ENCODE data around the gene BUD13. TPM values are rescaled to one million over a fixed set of nuclear protein-coding genes. Genes with fewer than 3 reads are reported as not detected.
"Not testable (repeated sequence)": the region's sequence is repeated elsewhere in the genome, so short reads cannot be mapped to it uniquely, and the experiment has no call there.

The BUD13 gene
- total and polyA plus RNA-seq, 2 of the 13 experiments (the other 11 are each of a cell fraction or from before 2014, with no cell fraction given) = 13.3 to 25.9 TPM

DNA sequence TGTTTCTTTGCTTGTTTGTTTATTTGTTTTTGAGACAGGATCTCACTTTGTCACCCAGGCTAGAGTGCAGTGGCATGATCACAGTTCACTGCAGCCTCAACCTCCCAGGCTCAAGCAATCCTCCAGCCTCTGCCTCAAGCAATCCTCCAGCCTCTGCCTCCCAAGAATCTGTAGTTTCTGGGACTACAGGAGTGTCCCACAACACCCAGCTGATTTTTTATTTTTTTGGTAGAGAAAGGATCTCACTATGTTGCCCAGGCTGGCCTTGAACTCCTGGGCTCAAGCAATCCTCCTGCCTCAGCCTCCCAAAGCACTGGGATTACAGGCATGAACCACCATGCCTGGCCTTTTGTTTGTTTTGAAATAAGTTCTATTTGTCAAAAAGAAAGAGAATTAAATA lies 28.9 kb upstream of the BUD13 start:
- H4K20me1 ChIP-seq (ENCODE audit: insufficient read depth, low read length); H3K4me3 ChIP-seq (replicated peaks in 1 of 3; ENCODE audit: insufficient read depth in 1 of 3, low read depth in 2 of 3, low read length in 3 of 3); ATAC-seq; in situ Hi-C loops (cut with HindIII; ENCODE audit: extremely low pct_ligation_motif_present, low pct_unique_long_range_greater_than_20kb); H3K27ac ChIP-seq (ENCODE audit: extremely low read length, insufficient read depth, low read length); H3K9ac ChIP-seq (ENCODE audit: insufficient read depth, low read depth, low read length); H3K4me2 ChIP-seq (ENCODE audit: low read depth, low read length); H3K36me3 ChIP-seq (replicated peaks in 1 of 2; ENCODE audit: control insufficient read depth in 1 of 2, insufficient read depth in 2 of 2, low read length in 2 of 2); H2AFZ ChIP-seq (ENCODE audit: low read length); H3K9me3 ChIP-seq (ENCODE audit: low read length); CTCF ChIA-PET (ENCODE audit: low intra/inter-chr PET ratio, low total read pairs); FAIRE-seq; H3K27me3 ChIP-seq (ENCODE audit: control insufficient read depth in 1 of 2, insufficient read depth in 2 of 2, low read length in 2 of 2); BruUV-seq (replicated peaks); H3K79me2 ChIP-seq (ENCODE audit: insufficient read depth, low read length); DNase-seq (ENCODE audit: low spot score); intact Hi-C loops (cut with micrococcal nuclease; ENCODE audit: unreplicated experiment): not testable (repeated sequence)
- H3K4me1 ChIP-seq (ENCODE audit: insufficient read depth, low read length) = peaks cover 49% of the 10 kb centered on the region
- POLR2A ChIA-PET = interaction anchor here (17.3 kb wide), 1 partner anchor 28 kb away, joined by 1365 read pairs; the partner anchor contains the start of genes APOA1, APOA4 and APOC3
- TF ChIP-seq, protein P1, sequence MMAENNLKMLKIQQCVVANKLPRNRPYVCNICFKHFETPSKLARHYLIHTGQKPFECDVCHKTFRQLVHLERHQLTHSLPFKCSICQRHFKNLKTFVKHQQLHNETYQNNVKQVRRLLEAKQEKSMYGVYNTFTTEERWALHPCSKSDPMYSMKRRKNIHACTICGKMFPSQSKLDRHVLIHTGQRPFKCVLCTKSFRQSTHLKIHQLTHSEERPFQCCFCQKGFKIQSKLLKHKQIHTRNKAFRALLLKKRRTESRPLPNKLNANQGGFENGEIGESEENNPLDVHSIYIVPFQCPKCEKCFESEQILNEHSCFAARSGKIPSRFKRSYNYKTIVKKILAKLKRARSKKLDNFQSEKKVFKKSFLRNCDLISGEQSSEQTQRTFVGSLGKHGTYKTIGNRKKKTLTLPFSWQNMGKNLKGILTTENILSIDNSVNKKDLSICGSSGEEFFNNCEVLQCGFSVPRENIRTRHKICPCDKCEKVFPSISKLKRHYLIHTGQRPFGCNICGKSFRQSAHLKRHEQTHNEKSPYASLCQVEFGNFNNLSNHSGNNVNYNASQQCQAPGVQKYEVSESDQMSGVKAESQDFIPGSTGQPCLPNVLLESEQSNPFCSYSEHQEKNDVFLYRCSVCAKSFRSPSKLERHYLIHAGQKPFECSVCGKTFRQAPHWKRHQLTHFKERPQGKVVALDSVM (CRISPR knock-in tag; IDR thresholded peaks at IDR 0.05) = peak; percentile 77
- TF ChIP-seq ZNF121 (CRISPR knock-in tag; IDR thresholded peaks at IDR 0.05) = peak; percentile 73

DNA sequence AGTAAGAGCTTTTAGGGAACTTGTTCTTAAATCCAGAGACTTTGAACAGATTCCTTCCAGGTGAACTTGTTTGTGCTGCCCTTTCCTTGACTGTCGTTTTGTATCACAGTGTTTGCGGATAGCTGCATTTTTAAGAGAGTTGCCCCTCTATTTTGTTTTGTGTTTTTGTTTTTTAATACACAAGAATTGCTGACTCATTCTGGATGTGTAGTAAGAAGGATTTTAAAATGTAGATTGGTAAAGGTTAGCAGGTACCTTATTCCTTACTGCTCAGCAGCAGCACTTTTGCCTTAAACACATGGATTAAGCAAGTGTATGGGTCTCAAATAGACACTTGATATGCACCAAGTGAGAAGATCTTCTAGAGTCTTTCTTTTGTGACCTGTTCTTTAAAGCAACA lies 27.8 kb upstream of the BUD13 start:
- 100% methylated on average over 2 of the region's 2 CpGs for WGBS (ENCODE audit: low lambda C conversion rate)
- H3K4me1 ChIP-seq (ENCODE audit: insufficient read depth, low read length) = peaks cover 49% of the 10 kb centered on the region
- no peaks in the 10 kb centered on the region for H3K9me3 ChIP-seq (ENCODE audit: low read length)
- ChIA-PET CTCF (ENCODE audit: low intra/inter-chr PET ratio, low total read pairs) (no interaction called here), POLR2A (interaction anchor here (1.3 to 17.3 kb wide), 3 partner anchors 8 to 29 kb away, joined by 6 to 1365 read pairs (median 9); partner anchors contain the start of genes APOA1, APOA4, APOA5 and APOC3)
- TF ChIP-seq MED1 (CRISPR knock-in tag; IDR thresholded peaks at IDR 0.05) (no peak), SRSF1 (optimal IDR thresholded peaks at IDR 0.05; ENCODE audit: low read depth, low read length) (no peak), HES4 (CRISPR knock-in tag; IDR thresholded peaks at IDR 0.05; ENCODE audit: borderline replicate concordance) (no peak), XRCC5 (optimal IDR thresholded peaks at IDR 0.05; ENCODE audit: low read length) (no peak), SNRNP70 (IDR thresholded peaks at IDR 0.05; ENCODE audit: low read depth, low read length) (no peak), KAT7 (CRISPR knock-in tag; IDR thresholded peaks at IDR 0.05; ENCODE audit: borderline replicate concordance) (no peak), MAFK (conservative IDR thresholded peaks at IDR 0.05 in 1 of 2, IDR thresholded peaks at IDR 0.05 in 1 of 2; ENCODE audit: low read length in 2 of 2) (peak; percentile 45 to 58), NFE2L2 (IDR thresholded peaks at IDR 0.05; ENCODE audit: low read length) (peak; percentile 86)
- TF ChIP-seq, protein P2, sequence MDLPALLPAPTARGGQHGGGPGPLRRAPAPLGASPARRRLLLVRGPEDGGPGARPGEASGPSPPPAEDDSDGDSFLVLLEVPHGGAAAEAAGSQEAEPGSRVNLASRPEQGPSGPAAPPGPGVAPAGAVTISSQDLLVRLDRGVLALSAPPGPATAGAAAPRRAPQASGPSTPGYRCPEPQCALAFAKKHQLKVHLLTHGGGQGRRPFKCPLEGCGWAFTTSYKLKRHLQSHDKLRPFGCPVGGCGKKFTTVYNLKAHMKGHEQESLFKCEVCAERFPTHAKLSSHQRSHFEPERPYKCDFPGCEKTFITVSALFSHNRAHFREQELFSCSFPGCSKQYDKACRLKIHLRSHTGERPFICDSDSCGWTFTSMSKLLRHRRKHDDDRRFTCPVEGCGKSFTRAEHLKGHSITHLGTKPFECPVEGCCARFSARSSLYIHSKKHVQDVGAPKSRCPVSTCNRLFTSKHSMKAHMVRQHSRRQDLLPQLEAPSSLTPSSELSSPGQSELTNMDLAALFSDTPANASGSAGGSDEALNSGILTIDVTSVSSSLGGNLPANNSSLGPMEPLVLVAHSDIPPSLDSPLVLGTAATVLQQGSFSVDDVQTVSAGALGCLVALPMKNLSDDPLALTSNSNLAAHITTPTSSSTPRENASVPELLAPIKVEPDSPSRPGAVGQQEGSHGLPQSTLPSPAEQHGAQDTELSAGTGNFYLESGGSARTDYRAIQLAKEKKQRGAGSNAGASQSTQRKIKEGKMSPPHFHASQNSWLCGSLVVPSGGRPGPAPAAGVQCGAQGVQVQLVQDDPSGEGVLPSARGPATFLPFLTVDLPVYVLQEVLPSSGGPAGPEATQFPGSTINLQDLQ (CRISPR knock-in tag; IDR thresholded peaks at IDR 0.05) = no peak
- ATAC-seq = no peak
- BruUV-seq (replicated peaks) = no TSS peak
- H4K20me1 ChIP-seq (ENCODE audit: insufficient read depth, low read length) = no peaks in the 10 kb centered on the region
- no peaks in the 10 kb centered on the region for H3K79me2 ChIP-seq (ENCODE audit: insufficient read depth, low read length)
- no peak overlapping the region for H3K9ac ChIP-seq (ENCODE audit: insufficient read depth, low read depth, low read length)
- in situ Hi-C loops (cut with HindIII; ENCODE audit: extremely low pct_ligation_motif_present, low pct_unique_long_range_greater_than_20kb) (no loop called here), intact Hi-C loops (cut with micrococcal nuclease; ENCODE audit: unreplicated experiment) (no loop called here)
- H3K4me2 ChIP-seq (ENCODE audit: low read depth, low read length) = no peak overlapping the region
- H3K27ac ChIP-seq (ENCODE audit: extremely low read length, insufficient read depth, low read length) = no peak overlapping the region
- H3K27me3 ChIP-seq (ENCODE audit: control insufficient read depth in 1 of 2, insufficient read depth in 2 of 2, low read length in 2 of 2) = no peaks in the 10 kb centered on the region
- H3K36me3 ChIP-seq (replicated peaks in 1 of 2; ENCODE audit: control insufficient read depth in 1 of 2, insufficient read depth in 2 of 2, low read length in 2 of 2) = no peaks in the 10 kb centered on the region
- no peak overlapping the region for H3K4me3 ChIP-seq (replicated peaks in 1 of 3; ENCODE audit: insufficient read depth in 1 of 3, low read depth in 2 of 3, low read length in 3 of 3)
- no peak for DNase-seq (ENCODE audit: low spot score)
- no peak overlapping the region for H2AFZ ChIP-seq (ENCODE audit: low read length)
- FAIRE-seq = peak; percentile 4

All from HepG2 (cell line).